HG03025 (cell line): ENCODE measurements around the gene SIPA1L3.

Experiments used
- ATAC-seq: cut with Tn5 transposase; IDR thresholded peaks from one replicate; pipeline ENCODE4 v1.9.1; 2021; ENCODE audit warnings: mild to moderate bottlenecking, moderate library complexity; ENCODE audit not compliant: unreplicated experiment, low FRiP score

Gene SIPA1L3

DNA sequence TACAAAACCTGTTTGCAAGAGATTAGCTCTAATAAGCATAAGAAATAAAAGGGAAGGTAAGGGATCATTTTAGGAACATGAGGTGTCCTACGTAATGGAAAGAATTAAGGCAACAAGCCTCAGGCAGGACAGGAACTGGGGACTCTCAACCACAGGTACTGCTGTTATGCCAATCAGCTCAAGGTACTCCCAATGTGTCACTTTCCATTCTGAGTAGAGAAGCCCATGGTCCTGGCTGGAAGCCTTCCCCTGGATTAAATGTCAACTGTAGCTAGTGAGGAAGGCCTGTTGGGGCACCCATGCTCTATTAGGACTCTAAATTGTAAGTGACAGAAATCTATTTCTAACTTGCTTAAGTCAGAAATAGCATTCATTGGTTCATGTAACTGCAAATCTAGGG lies 182.4 kb downstream of the SIPA1L3 start:
- ATAC-seq: no peak

DNA sequence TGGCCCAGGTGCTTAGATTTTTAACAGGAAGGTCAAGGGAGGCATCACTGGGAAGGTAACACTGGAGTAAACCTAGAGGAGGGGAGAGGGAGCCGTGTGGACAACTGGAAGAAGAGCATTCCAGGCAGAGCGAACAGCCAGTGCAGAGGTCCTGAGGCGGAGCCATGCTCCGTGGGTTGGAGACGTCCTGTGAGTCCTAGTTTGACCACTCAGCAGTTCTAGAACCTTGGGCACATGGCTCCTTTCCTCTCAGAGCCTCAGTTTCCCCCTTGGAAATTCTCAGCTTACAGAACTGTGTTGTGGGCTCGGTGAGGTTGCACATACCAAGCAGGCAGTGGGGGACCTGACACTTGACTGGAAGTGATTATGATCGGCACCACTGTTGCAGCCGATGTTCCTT lies 186.1 kb downstream of the SIPA1L3 start:
- no peak for ATAC-seq

DNA sequence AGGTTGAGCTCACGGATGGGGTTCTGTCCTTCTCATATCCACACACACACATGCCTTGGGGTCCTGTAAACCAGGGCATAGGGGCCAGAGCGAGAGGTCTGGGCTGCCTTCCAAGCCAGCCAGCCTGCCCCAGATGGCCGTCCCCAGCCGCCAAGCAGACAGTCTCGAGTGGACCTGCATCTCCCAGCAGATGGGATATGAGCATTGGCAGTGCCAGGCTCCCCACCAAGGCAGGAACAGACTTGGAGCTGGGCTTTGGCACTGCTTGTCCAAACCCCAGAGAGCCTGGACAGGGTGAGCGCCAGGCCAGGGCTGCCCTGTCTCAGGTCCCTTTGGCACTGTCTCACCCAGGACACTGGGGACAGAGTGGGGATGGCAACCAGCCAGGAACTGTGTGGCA lies 186.6 kb downstream of the SIPA1L3 start:
- ATAC-seq: no peak

DNA sequence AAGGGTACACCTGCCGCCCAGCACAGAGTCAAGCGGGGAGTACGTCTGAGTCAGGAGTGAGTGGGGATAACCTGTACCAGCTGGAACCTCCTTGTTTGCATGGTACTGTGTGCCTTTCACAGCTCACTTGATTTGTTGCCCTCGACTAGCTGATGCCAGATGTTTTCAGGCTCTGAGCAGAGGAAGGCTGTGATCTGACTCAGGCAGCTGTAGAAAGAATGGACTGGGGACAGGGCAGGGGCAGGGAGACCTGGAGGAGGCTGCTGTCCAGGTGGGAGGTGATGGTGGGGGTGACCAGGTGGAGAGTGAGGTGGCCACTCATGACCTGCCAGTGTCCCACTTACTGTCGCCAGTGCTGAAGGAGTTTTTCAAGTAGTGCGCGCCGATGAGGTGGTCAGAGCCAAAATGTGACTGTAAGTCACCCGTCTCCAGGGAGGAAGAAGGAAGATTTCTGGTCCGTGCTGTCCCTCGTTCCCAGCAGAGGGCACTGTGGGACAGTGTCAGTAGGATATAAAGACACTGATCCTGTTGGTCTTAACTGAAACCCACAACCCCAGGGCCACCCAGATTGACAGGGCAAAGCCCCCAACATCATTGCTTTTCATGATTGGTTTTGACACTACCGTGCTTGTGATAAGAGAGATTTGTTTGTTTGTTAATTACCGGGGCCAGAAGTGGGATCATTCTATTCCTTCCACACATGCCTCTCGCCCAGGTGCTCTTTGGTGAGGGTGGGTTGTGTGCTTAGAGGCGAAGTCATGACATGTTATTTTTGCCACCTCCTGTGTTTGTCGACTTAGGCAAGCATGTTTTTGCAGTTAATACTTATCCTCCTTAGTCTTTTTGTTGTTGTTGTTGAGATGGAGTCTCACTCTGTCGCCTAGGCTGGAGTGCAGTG lies 188.7 kb downstream of the SIPA1L3 start:
- no peak for ATAC-seq

DNA sequence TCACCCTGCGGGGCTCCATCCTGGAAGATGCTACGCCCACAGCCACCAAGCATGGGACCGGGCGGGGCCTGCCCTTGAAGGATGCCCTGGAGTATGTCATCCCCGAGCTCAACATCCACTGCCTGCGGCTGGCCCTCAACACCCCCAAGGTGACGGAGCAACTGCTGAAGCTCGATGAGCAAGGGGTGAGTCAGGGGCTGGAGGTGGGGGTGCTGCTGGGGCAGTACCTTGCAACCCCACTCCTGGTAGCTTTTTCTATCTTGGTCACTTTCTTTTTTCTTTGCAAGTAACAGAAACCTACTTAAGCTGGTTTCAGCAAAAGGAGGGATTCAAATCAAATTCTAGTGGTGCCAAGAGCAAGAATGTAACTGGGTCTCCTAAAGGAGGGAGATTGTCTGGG lies 193.0 kb downstream of the SIPA1L3 start:
- no peak for ATAC-seq

DNA sequence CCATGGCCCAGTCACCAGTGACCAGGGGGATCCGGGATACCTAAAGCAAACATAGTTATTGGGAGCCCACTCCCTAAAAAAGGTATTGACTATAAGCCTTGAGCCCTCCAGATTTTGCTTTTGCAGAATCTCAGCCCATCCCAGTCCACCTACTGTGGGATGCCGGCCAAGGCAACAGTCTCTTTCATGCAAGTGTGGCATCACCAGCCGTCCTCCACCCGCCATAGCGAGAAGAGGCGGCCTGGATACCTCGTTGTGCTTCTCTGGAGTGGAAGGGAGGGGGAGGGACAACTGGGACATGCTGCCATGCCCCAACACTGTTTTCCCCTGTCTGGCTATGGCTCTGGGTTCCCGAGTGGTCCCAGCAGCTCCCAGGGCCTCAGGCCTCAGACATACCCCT lies 193.6 kb downstream of the SIPA1L3 start:
- ATAC-seq: no peak

DNA sequence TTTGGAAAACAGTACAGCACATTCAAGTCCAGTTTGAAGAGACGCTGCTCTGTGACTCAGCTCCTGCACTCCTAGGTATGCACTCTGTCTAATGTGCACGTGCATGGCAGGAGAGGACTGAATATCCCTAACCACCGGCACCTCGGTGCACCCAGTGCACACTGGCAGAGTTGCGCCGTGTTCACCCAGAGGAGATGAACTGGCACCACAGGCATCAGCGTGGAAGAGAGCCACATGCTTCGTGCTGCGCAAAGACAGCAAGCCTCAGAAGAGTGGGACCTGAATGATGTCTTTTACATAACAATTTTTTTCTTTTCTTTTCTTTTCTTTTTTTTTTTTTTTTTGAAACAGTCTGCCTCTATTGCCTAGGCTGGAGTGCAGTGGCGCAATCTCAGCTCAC lies 194.7 kb downstream of the SIPA1L3 start:
- no peak for ATAC-seq

DNA sequence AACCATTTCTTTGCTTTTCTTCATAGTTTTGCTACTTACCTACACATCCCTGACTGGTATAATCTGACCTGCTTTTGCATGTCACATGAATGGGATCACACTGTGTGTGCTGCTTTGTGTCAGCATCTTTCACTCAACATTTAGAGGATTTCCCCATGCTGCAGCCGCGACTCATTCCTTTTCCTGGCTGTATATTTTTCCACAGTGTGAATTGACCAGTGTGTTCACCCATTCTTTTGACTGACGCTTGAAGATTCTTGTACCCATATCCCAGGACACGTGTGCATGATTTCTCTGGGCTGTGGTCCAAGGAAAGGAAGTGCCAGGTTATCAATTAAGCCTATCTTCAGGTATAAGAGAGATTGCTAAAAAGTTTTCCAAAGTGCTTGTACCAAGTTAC lies 198.6 kb downstream of the SIPA1L3 start:
- ATAC-seq: no peak

DNA sequence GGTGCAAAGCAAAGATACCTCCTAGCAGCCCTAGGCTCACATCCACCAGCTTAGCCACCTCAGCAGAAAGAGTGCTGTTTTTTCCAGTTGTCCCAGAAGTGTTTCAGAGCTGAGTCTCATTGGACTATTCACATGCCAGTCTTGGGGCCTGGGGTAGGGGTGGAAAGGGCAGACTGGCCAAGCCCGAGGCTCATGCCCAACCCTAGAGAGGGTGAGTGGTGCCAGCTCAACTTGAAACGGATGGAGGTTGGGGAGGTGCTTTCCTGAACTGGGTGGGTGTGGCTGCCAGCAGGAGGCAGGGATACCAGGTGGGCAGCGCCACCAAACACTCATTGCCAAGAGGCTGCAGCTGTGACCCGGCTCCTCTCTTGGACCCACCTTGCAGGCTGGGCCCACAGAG lies 200.1 kb downstream of the SIPA1L3 start:
- no peak for ATAC-seq

DNA sequence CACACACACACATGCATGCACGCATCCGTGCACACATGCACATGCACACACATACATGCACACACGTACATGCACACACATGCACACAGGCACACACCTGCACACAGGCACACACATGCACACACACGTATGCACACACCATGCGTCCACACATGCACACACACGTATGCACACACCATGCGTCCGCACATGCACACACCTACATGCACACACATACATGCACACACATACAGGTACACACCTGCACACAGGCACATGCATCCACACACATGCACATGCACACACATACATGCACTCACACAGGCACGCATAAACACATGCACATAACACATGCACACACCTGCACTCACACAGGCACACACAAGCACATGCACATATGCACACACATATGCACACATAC lies 204.9 kb downstream of the SIPA1L3 start:
- no peak for ATAC-seq

DNA sequence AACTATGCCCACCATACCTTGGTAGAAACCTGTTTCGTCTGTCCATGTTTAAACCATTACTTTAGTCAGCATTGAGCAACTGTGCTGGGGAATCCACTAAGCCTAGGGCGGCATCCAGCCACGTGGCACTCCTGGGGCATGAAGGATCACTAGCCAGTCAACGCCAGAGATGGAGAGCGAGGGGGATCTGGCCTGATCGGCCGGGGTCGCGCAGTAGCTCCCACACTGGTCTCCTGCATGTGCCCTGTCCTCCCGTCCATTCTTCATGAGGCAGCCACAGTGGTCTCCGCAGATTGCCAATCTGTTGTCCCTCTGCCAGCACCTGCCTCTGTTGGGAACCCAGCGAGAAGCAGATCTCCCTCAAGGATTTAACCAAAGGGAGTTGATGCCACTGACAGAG lies 207.6 kb downstream of the SIPA1L3 start:
- no peak for ATAC-seq

DNA sequence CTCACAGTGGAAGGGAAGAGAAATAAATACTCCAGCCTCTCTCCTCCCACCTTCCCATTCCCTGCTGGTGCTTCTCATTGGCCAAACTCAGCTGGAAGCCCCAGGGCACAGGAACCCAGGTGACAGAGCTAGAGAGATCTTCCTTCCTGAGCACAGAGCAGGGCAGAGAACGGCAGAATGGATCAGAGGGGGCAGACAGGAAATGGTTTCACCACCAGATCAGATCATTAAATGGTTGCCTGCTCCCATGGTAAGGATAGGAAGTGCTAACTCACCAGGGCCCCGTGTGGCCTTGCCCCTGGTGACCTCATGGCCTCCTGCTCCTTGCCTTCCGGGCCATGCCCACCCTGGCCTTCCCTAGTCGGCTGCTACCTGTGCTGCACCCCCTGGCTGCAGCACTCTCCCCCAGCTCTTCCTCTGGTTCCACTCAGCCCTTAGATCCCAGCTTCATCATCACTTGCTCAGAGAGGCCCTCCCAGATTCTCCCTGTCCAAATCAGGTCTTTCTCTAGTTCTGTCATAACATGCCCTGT lies 208.3 kb downstream of the SIPA1L3 start:
- ATAC-seq: no peak

DNA sequence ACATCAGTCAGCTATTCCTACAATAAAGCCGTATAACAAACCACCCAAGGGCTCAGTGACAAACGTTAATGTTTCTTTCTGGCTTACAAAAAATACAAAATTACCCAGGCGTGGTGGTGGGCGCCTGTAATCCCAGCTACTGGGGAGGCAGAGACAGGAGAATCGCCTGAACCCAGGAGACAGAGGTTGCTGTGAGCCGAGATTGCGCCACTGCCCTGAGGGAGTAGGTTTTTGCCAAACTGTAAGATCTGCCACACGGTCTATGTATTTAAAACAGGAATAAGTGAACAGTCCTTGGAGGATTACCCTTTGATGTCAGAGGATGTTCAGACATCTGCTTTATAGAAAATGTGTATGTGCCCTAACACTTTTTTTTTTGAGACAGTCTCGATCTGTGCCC lies 211.2 kb downstream of the SIPA1L3 start:
- ATAC-seq: no peak

DNA sequence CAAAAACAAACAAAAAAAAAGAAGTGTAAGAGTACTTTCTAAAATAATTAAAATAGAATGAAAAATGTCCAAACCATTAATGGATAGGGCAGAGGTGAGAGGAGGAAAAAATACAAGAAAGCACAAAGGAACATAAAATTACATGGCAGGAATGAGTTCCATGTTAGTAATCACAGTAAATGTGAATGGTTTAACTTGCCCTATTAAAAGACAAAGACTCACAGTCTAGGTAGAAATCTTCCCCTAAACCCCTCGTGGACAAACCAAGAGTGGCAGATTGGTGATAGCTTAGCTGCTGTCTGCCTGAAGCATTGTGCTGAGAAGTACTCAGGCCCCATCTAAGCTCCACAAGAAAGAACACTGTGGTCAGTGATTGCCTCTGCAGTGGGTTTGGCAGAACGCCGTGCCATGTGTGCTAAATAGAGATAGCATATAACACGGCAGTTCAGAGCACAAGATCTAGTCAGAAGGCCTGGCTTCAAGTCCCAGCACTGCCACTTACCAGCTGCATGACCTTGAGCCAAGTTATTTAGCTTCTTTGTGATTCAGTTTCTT lies 213.5 kb downstream of the SIPA1L3 start:
- no peak for ATAC-seq

DNA sequence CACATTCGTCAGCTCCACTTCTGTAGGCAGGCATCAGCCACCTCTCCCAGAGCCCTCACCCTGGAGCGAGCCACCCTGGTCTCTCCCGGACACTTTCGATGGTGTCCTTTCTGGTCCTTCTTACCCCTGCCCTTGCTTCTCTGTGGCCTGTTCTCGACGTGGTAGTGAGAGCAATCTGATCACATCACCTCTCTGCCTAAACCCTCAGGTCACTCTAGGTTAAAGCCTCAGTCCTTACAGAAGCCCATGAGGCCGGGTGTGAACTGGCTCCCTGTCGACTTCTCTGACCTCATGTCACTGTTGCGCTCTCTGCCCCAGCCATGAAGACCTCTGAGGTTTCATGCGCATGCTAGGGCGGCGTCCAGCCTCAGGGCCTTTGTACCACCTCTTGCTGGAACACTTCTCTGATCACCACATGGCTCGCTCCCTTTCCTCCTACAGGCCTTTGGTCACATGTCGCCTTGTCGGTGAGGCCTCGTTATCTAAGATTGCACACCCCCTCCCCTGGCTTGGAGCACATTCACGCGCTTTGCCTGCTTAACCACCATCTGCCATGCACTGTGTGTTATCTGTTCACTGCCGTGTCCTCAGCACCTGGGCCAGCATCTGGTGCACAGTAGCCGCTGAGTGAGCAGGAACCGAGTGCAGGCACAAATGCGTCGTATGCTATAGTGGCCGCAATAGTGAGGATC lies 215.5 kb downstream of the SIPA1L3 start:
- no peak for ATAC-seq

DNA sequence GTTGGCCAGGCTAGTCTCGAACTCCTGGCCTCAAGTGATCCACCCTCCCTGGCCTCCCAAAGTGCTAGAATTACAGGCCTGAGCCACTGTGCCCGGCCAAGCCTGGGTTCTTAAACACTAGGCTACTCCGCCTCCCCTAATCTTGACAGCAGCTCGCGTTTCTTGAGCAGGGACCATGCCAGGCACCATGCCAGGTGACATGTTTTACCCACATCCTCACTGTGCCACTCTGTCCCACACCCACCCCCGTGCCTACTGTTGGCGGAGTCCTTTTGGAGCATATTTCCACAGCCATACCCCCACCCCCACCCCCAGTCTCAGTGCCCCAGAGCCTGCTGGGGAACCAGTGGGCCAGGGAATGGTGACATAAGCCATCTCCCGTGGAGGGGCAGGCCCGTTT lies 218.2 kb downstream of the SIPA1L3 start:
- no peak for ATAC-seq

DNA sequence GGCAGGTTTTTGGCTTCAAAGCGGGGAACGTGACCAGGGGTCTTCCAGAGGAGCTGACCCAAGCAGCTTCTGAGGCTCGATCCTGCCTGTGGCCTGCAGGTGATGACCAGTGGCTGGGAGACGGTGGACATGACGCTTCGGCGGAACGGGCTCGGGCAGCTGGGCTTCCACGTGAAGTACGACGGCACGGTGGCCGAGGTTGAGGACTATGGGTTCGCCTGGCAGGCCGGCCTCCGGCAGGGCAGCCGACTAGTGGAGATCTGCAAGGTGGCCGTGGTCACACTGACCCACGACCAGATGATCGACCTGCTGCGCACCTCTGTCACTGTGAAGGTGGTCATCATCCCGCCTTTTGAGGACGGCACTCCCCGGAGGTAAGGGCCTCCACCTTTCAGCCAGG lies 223.4 kb downstream of the SIPA1L3 start:
- no peak for ATAC-seq

DNA sequence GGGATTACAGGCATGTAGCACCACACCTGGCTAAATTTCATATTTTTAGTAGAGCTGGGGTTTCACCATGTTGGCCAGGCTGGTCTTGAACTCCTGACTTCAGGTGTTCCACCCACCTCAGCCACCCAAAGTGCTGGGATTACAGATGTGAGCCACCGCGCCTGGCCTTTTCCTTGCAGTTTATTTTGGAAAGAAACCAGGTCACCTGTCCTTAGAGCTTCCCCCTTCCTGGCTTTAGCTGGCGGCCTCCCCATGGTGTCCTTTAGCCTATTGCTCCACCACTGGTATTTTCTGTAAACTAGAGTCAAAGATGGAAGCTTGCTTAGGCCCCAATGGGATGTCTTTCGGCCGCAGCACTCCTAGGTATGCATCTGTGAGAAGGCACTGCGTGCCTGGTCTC lies 225.8 kb downstream of the SIPA1L3 start:
- no peak for ATAC-seq

DNA sequence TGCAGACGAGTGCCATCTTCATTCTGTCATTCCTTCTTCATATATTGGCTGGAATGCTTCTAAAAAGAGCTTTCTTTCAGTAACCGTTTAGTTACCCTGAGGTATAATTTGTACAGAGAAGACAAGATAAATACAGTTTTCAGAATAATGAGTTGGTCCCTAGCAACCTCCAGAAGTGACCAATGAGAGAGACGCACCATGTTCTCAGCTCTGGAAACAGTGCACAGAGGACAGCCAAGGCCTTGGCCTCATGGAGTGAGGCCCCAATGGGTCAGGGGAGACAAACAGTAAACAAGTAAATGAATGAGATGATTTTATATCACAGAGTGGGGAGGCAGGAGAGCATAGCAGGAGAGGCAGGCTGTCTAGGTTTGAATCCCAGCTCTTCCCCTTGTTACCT lies 226.3 kb downstream of the SIPA1L3 start:
- ATAC-seq: no peak

DNA sequence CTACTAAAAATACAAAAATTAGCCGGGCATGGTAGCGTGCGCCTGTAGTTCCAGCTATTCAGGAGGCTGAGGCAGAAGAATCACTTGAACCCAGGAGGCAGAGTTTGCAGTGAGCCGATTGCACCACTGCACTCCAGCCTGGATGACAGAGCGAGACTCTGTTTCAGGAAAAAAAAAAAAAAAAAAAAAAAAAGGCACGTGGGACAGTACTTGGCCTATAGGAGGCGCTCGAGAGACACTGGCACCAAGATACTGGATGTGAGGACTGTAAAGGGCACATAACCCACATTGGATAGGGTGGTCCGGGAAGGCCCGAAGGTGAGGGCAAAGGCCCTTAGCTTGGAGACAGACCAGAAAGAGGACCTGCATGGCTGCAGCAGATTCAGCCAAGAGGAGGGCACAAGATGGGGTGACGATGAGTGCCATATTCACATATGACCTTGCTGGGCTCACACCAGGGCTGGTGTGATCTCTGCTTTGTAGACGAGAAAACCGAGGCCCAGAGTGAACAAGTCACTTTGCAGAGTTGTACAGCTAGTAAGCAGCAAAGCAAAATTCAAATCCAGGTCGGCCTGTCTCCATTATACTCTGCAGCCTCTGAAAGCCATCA lies 227.6 kb downstream of the SIPA1L3 start:
- ATAC-seq: no peak
